K562 (cell line): ENCODE measurements around the gene STARD13. TPM values are rescaled to one million over a fixed set of nuclear protein-coding genes. Genes with fewer than 3 reads are reported as not detected.

Source experiments
- ATAC-seq: fragments of 200-7000 bp; cut with Tn5 transposase; 3 replicates; pipeline ENCODE4 v1.9.1; 2020; ENCODE audit warnings: moderate library complexity
- BruUV-seq: library from RNA; stranded (reverse); fragments of 400-500 nt; replicated peaks from 2 replicates; lab custom pipeline; 2021; lab: Mats Ljungman, UMichigan
- CTCF ChIA-PET: fragments of 300-600 bp; formaldehyde crosslinking; extraction: SDS; loops from one replicate; lab custom pipeline; 2021; ENCODE audit warnings: low intra/inter-chr PET ratio; lab: Yijun Ruan, JAX
- POLR2A ChIA-PET: fragments of 300-600, 350-650 bp; sonication (Branson Sonifier 250); formaldehyde crosslinking; extraction: SDS; loops from one replicate; lab custom pipeline; 2021; ENCODE audit warnings: antibody characterized with exemption, inconsistent platforms; lab: Yijun Ruan, JAX
- DNase-seq, 4 experiments: peaks; one replicate each; pipeline versions ENCODE4 v3.0.0 to v3.0.0-alpha.2; 2011 to 2018; ENCODE audit warnings: low spot score in 3 of 4, mixed read lengths in 3 of 4; ENCODE audit errors: extremely low read depth in 1 of 4
- FAIRE-seq: peaks from 2 replicates; lab custom pipeline; 2011; peaks lifted over from hg19 to GRCh38; lab: Jason Lieb, UNC
- H2AFZ ChIP-seq: 2 replicates; pipeline ENCODE4 v1.6.0; 2011; ENCODE audit warnings: low read depth, low read length, control low read depth, inconsistent platforms
- H3K27ac ChIP-seq: fragments of 200-600 bp; 3 replicates; pipeline ENCODE4 v1.8.0; 2011; ENCODE audit warnings: low read depth, mild to moderate bottlenecking, control low read depth, inconsistent platforms, low read length, moderate library complexity, mixed read lengths; ENCODE audit errors: extremely low read depth
- H3K27me3 ChIP-seq, 2 experiments: fragments of 300-600 bp in 1 of 2; 2 replicates in 1 of 2; 3 replicates in 1 of 2; pipeline versions ENCODE4 v1.6.0 to v1.8.0; 2011; ENCODE audit warnings: inconsistent platforms in 2 of 2, low read length in 2 of 2, mild to moderate bottlenecking in 1 of 2, mixed read lengths in 1 of 2, moderate library complexity in 1 of 2; ENCODE audit not compliant: control insufficient read depth in 2 of 2, insufficient read depth in 2 of 2
- H3K36me3 ChIP-seq: fragments of 300-600 bp; 3 replicates; pipeline ENCODE4 v1.8.0; 2011; ENCODE audit warnings: mild to moderate bottlenecking, low read length, inconsistent platforms; ENCODE audit not compliant: control insufficient read depth, insufficient read depth
- H3K4me1 ChIP-seq, 2 experiments: fragments of 200-600 bp in 1 of 2; replicated peaks in 1 of 2; 2 replicates in 1 of 2; 3 replicates in 1 of 2; pipeline versions ENCODE4 v1.5.1 to v1.8.0; 2011; ENCODE audit warnings: inconsistent platforms in 2 of 2, low read length in 2 of 2, mild to moderate bottlenecking in 1 of 2, mixed read lengths in 1 of 2, moderate library complexity in 1 of 2; ENCODE audit not compliant: control insufficient read depth in 2 of 2, insufficient read depth in 2 of 2
- H3K4me2 ChIP-seq: 2 replicates; pipeline ENCODE4 v1.6.1; 2011; ENCODE audit warnings: low read length, control low read depth, inconsistent platforms, mixed read lengths; ENCODE audit not compliant: insufficient read depth
- H3K4me3 ChIP-seq: fragments of 200-600 bp; sonication (generic), shearing (Covaris generic); 2 replicates; pipeline ENCODE4 v1.5.1; 2016; ENCODE audit warnings: control low read depth, inconsistent platforms
- H3K79me2 ChIP-seq: fragments of 200-600 bp; 3 replicates; pipeline ENCODE4 v1.8.0; 2011; ENCODE audit warnings: low read length, inconsistent platforms; ENCODE audit not compliant: control insufficient read depth, insufficient read depth
- H3K9ac ChIP-seq, 2 experiments: 2 replicates each; pipeline versions ENCODE4 v1.6.0 to v1.6.1; 2011; ENCODE audit warnings: low read depth in 2 of 2, low read length in 2 of 2, control low read depth in 1 of 2, inconsistent platforms in 1 of 2, mild to moderate bottlenecking in 1 of 2, mixed read lengths in 1 of 2; ENCODE audit not compliant: insufficient read depth in 1 of 2
- H3K9me1 ChIP-seq: one replicate; pipeline ENCODE4 v1.6.0; 2011; ENCODE audit warnings: inconsistent platforms, mild to moderate bottlenecking, low read length, moderate library complexity; ENCODE audit not compliant: control insufficient read depth, insufficient read depth
- H3K9me3 ChIP-seq: replicated peaks from 2 replicates; pipeline ENCODE4 v1.5.1; 2011; ENCODE audit warnings: low read depth, low read length, inconsistent platforms; ENCODE audit not compliant: control insufficient read depth, insufficient read depth
- H4K20me1 ChIP-seq: replicated peaks from 2 replicates; pipeline ENCODE4 v1.6.1; 2011; ENCODE audit warnings: low read length, inconsistent platforms, mixed read lengths; ENCODE audit not compliant: control insufficient read depth, insufficient read depth
- CHCHD3 ChIP-seq: fragments of 250-450 bp; sonication (Bioruptor Pico); IDR thresholded peaks from 2 replicates; pipeline ENCODE4 v2.1.2; 2022; ENCODE audit warnings: mild to moderate bottlenecking
- NELFE ChIP-seq: IDR thresholded peaks from 2 replicates; pipeline ENCODE4 v1.6.1; 2011; ENCODE audit warnings: mild to moderate bottlenecking; ENCODE audit not compliant: insufficient read depth, insufficient read length
- RREB1 ChIP-seq: fragments of 250-450 bp; sonication (Bioruptor Pico); IDR thresholded peaks from 2 replicates; pipeline ENCODE4 v1.4.0; 2020
- WGBS: fragments of 100-300 bp; shearing (Covaris generic); methylation state at CpG from one replicate; pipeline ENCODE4 v1.1.6; 2016; ENCODE audit warnings: low coverage, mixed read lengths; ENCODE audit not compliant: insufficient coverage; ENCODE audit errors: missing lambda C conversion rate; 5-methylcytosine and 5-hydroxymethylcytosine counted together
- in situ Hi-C: fragments of 300-500 bp; cut with MboI; formaldehyde crosslinking; loops from 4 replicates; pipeline ENCODE4 v1.15.0; 2018; ENCODE audit warnings: inconsistent platforms, mixed read lengths
- intact Hi-C: fragments of 100-400 bp; cut with micrococcal nuclease; formaldehyde crosslinking; loops from 2 replicates; pipeline ENCODE4 v1.14.2; 2022
- polyA plus RNA-seq, 8 experiments: library from polyadenylated mRNA; depleted of rRNA in 4 of 8; stranded (reverse) in 5 of 8; unstranded in 3 of 8; fragments of >200 nt; fragmentation: Nextera tagmentation in 2 of 8; fragmentation: Illumina TruSeq in 1 of 8; extraction: Ambion mirVana in 2 of 8; extraction: Trizol in 1 of 8; gene quantifications; 2 replicates each; pipeline versions ENCODE4 v1.2.1 to v1.2.3, GENCODE V29; 2011 to 2014; ENCODE audit warnings: inconsistent platforms in 1 of 8, missing spikeins in 1 of 8
- total RNA-seq, 7 experiments: library from RNA; depleted of rRNA in 6 of 7; stranded (reverse); fragments of >200 nt in 6 of 7; fragmentation: Illumina TruSeq in 2 of 7; extraction: Trizol in 2 of 7; gene quantifications; 2 replicates each; pipeline versions ENCODE4 v1.2.1 to v1.2.3, GENCODE V29; 2011 to 2021; ENCODE audit warnings: low replicate concordance in 1 of 7

Gene STARD13
- total and polyA plus RNA-seq, 9 of the 15 experiments (the other 6 are each of a cell fraction or from before 2014, with no cell fraction given) = 0.11 TPM; not detected in 8

GRCh38 chr13:33206945-33207614 is 78.5 kb downstream of the STARD13 start:
- ATAC-seq (no peak), DNase-seq (no peak), FAIRE-seq (no peak)
- no peaks in the 10 kb centered on the region for H3K36me3 ChIP-seq
- no peak overlapping the region for H3K4me3 ChIP-seq
- H3K79me2 ChIP-seq = no peaks in the 10 kb centered on the region
- ChIA-PET CTCF (no interaction called here), POLR2A (interaction anchor here (0.6 kb wide), 1 partner anchor 86 kb away, joined by 4 read pairs; no protein-coding TSS in a partner anchor)
- in situ Hi-C loops = no loop called here
- no peaks in the 10 kb centered on the region for H3K9me3 ChIP-seq
- H3K27me3 ChIP-seq = no peaks in the 10 kb centered on the region
- intact Hi-C loops = no loop called here
- no peaks in the 10 kb centered on the region for H4K20me1 ChIP-seq
- no peak overlapping the region for H2AFZ ChIP-seq
- BruUV-seq = no TSS peak
- H3K27ac ChIP-seq = no peak overlapping the region
- H3K9ac ChIP-seq = no peak overlapping the region
- no peak overlapping the region for H3K4me2 ChIP-seq
- WGBS = 0% methylated on average over 3 of the region's 5 CpGs
- no peaks in the 10 kb centered on the region for H3K4me1 ChIP-seq
- TF ChIP-seq CHCHD3 (CRISPR knock-in tag) (no peak), RREB1 (no peak), NELFE (no peak)
- H3K9me1 ChIP-seq = no peaks in the 10 kb centered on the region
